Stimulated activated CD8-positive, alpha-beta memory T cell treated with anti-CD3 and anti-CD28 coated beads, Interleukin-15, amount 100 ng/mL, for 48 hours (primary cell): ENCODE data around the gene PROKR1.

Experiments
- DNase-seq, 2 donors: peaks; one replicate each; pipeline ENCODE4 v3.0.0-alpha.2; 2020; ENCODE audit warnings: low read depth in 2 of 2

Gene PROKR1

DNA sequence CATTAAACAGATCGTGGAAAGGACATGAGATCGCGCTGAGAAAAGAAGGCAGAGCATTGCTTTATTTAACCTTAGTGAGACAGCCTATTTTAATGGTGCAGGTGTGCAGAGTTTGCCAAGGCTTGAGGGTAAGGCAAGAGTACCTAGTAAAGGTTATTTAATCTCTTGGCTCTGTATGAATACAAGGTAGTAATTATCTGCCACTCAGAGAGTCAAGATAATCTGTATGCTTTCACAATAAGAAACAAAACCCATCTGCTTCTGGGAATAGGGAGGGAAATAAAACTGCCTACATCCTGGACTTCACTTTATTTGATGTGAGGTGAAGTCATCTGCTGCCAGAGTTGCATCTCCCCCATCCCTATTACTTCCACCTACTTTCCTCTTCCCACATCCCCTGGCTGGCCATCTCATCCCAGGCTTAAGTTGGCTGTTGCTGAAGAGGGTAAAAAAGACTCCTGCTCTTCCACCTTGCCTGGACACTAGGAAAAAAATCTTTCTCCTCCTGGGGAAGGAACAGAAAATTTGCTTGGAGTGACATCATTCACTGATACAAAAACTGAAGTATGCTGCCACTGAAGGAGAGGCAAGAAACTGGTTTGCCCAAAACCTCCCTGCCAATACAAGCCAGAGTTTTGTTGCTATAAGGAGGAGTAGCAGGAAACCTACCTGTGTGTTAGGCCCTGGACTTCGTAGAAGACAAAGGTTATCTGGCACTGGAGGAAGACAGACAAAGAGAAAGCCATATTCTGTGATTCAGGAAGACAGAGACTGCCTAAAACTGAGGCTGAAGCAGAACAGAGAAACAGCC, 55.4 kb downstream of the PROKR1 start:
- no peak for DNase-seq

GRCh38 chr2:68700560-68700959, 57.2 kb downstream of the PROKR1 start:
- DNase-seq = no peak

DNA sequence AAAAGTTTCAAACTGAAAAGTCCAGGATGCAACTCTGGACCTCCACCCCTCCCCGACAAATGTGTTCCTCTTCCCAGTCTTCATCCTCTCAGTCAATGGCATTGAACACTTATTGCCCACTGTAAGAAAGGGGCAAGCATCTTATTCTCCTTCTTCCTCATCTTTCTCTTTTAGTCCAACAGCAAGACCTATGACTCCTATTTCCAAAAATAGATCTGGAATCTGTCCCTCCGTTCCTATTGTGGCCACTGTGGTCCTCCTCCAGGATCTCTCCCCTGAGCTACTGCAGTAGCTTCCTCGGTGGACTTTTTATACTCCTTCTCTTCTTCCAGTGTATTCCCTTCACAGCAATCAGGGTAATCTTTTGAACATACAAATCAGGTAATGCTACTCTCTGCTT, 63.3 kb downstream of the PROKR1 start:
- DNase-seq = no peak
